Upper lobe of left lung (tissue), 4 donors: ENCODE measurements around the gene BPIFB1.

Experiments used
- EP300 ChIP-seq, 4 donors: sonication (generic); formaldehyde crosslinking; IDR thresholded peaks; one replicate each; pipeline ENCODE4 v1.5.1; 2017; ENCODE audit warnings: antibody characterized with exemption in 4 of 4, control low read depth in 2 of 4
- POLR2AphosphoS5 ChIP-seq, 2 donors: sonication (generic); formaldehyde crosslinking; IDR thresholded peaks; one replicate each; pipeline ENCODE4 v1.5.1; 2017; ENCODE audit warnings: antibody characterized with exemption in 2 of 2
- TF ChIP-seq, protein P1 (sequence below), 6 experiments: fragments of 450-650 bp in 4 of 6; fragments of 200-600 bp in 2 of 6; sonication (generic) in 2 of 6; IDR thresholded peaks; one replicate each; pipeline ENCODE4 v1.5.1; 2016 to 2019; ENCODE audit warnings: antibody characterized with exemption in 6 of 6

DNA sequence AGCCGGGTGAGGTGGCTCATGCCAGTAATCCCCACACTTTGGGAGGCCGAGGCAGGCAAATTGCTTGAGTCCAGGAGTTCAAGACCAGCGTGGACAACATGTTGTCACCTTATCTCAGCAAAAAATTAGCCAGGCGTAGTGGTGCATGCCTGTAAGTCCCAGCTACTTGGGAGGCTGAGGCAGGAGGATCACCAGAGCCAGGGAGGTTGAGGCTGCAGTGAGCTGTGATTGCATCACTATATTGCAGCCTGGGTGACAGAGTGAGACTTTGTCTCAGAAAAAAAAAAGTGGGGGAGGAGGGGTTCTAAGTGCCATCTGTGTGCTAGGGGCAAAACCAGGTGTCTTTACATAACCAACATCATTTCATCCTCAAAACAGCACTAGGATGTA lies 70.0 kb downstream of the BPIFB1 start:
- TF ChIP-seq, protein P1, sequence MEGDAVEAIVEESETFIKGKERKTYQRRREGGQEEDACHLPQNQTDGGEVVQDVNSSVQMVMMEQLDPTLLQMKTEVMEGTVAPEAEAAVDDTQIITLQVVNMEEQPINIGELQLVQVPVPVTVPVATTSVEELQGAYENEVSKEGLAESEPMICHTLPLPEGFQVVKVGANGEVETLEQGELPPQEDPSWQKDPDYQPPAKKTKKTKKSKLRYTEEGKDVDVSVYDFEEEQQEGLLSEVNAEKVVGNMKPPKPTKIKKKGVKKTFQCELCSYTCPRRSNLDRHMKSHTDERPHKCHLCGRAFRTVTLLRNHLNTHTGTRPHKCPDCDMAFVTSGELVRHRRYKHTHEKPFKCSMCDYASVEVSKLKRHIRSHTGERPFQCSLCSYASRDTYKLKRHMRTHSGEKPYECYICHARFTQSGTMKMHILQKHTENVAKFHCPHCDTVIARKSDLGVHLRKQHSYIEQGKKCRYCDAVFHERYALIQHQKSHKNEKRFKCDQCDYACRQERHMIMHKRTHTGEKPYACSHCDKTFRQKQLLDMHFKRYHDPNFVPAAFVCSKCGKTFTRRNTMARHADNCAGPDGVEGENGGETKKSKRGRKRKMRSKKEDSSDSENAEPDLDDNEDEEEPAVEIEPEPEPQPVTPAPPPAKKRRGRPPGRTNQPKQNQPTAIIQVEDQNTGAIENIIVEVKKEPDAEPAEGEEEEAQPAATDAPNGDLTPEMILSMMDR (IDR thresholded peaks at IDR 0.05): no peak
- TF ChIP-seq EP300 (IDR thresholded peaks at IDR 0.05) (no peak), POLR2AphosphoS5 (IDR thresholded peaks at IDR 0.05) (no peak)
